Esophagus muscularis mucosa (tissue), 4 donors: Measurements from ENCODE around the gene TSLP. TPM values are rescaled to one million over a fixed set of nuclear protein-coding genes. Genes with fewer than 3 reads are reported as not detected.

Experiments used
- DNase-seq: peaks from one replicate; pipeline ENCODE4 v3.0.0-alpha.2; 2017; ENCODE audit errors: extremely low spot score
- H3K27ac ChIP-seq, 4 donors: fragments of 200-600 bp; sonication (generic); replicated peaks in 1 of 4; 1 replicate in 3 of 4; 2 replicates in 1 of 4; pipeline ENCODE4 v1.5.1; 2016 to 2019; ENCODE audit warnings: mild to moderate bottlenecking in 1 of 4
- H3K27me3 ChIP-seq, 4 donors: fragments of 200-600 bp; sonication (generic); one replicate each; pipeline versions ENCODE4 v1.5.1 to v1.6.0; 2016 to 2019
- H3K36me3 ChIP-seq, 4 donors: fragments of 200-600 bp; sonication (generic); one replicate each; pipeline ENCODE4 v1.5.1; 2016 to 2019
- H3K4me1 ChIP-seq, 4 donors: fragments of 200-600 bp; sonication (generic); one replicate each; pipeline ENCODE4 v1.5.1; 2016 to 2019
- H3K4me3 ChIP-seq, 4 donors: fragments of 200-600 bp; sonication (generic); 1 replicate in 2 of 4; 2 replicates in 2 of 4; pipeline ENCODE4 v1.5.1; 2016 to 2019; ENCODE audit warnings: mild to moderate bottlenecking in 4 of 4, moderate library complexity in 1 of 4
- H3K9me3 ChIP-seq, 4 donors: fragments of 200-600 bp; sonication (generic); 1 replicate in 3 of 4; 2 replicates in 1 of 4; pipeline ENCODE4 v1.5.1; 2016 to 2019
- CTCF ChIP-seq, 3 experiments: fragments of 200-600 bp in 2 of 3; fragments of 450-650 bp in 1 of 3; sonication (generic) in 2 of 3; IDR thresholded peaks; one replicate each; pipeline ENCODE4 v1.5.1; 2017 to 2019; ENCODE audit warnings: antibody characterized with exemption in 3 of 3, mild to moderate bottlenecking in 2 of 3, moderate library complexity in 1 of 3
- EP300 ChIP-seq: sonication (generic); formaldehyde crosslinking; IDR thresholded peaks from one replicate; pipeline ENCODE4 v1.6.1; 2017; ENCODE audit warnings: antibody characterized with exemption
- POLR2A ChIP-seq: fragments of 450-650 bp; IDR thresholded peaks from one replicate; pipeline ENCODE4 v1.6.1; 2017; ENCODE audit warnings: antibody characterized with exemption, moderate library complexity, mild to moderate bottlenecking, low read depth
- POLR2AphosphoS5 ChIP-seq, 2 donors: sonication (generic); formaldehyde crosslinking; IDR thresholded peaks; one replicate each; pipeline ENCODE4 v1.6.1; 2017; ENCODE audit warnings: antibody characterized with exemption in 2 of 2
- WGBS: methylation state at CpG from one replicate; pipeline ENCODE4 v1.1.5; 2018; 5-methylcytosine and 5-hydroxymethylcytosine counted together
- intact Hi-C: fragments of 100-400 bp; cut with DNase I; formaldehyde crosslinking; loops from one replicate; pipeline ENCODE4 v1.15.1; 2023
- total RNA-seq, 4 donors: library from RNA; depleted of rRNA; stranded (reverse); fragments of >200 nt; gene quantifications; one replicate each; pipeline versions ENCODE4 v1.1.0 to v1.2.1, GENCODE V29; 2016

Gene TSLP
- total RNA-seq, 4 donors from 2014 or later = 0.83 to 2.9 (median 1.6) TPM

DNA sequence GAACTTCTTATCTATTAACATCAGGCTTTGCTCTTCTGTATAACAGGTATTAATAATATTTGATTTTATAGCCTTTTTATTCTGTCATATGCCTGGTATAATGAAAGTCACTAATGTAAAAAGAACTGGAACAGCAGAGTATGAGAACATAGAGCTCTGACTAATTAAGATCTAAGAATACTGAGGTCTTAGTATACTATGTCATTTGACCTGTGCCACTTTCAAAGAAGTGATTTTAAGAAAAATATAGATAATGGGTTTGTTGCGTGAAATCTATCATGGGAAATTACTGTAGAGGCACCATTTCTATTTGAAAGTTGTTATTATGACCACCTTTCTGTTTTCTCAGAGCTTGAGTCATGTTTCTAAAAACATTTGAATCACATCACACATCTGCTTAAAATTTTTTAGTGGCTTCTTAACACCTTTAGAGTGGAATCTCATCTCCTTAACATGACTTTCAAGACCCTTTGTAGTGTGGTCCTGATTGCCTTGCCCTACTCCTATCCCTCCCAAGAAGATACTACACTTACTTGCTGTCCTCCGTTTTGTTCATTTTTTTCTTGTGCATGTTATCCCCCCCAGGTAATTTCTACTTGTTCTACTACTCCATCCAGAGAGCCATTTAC lies 34.9 kb downstream of the TSLP start:
- Histone ChIP-seq H3K36me3 (peaks cover 53 to 100% (median 80%) of the 10 kb centered on the region in 4 donors), H3K9me3 (no peaks in the 10 kb centered on the region), H3K4me1 (no peaks in the 10 kb centered on the region), H3K4me3 (no peak overlapping the region), H3K27me3 (no peaks in the 10 kb centered on the region), H3K27ac (no peak overlapping the region)
- no peak for DNase-seq
- 88% methylated on average over 2 of the region's 2 CpGs for WGBS
- TF ChIP-seq CTCF (IDR thresholded peaks at IDR 0.05) (no peak), POLR2A (no peak), POLR2AphosphoS5 (IDR thresholded peaks at IDR 0.05) (no peak), EP300 (no peak)
- intact Hi-C loops = no loop called here

DNA sequence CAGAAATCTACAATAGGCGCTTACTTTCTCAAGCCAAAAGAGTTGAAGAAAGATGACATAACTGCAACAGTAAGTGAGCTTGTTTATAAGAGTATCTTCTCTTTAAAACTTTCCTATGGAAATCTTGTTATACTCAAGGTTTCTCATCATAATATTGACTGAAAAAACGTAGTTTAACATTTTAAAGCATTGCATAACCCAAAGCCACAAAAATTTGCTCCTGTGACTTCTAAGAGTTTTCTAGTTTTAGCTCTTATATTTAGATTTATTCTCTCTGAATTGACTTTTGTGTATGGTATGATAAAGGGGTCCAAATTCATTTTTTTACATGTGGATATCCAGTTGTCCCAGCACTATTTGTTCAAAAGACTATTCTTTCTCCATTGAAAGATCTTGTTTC lies 35.9 kb downstream of the TSLP start:
- Histone ChIP-seq H3K4me3 (no peak overlapping the region), H3K36me3 (peaks cover 52 to 100% (median 79%) of the 10 kb centered on the region in 4 donors), H3K4me1 (no peaks in the 10 kb centered on the region), H3K27ac (no peak overlapping the region), H3K27me3 (no peaks in the 10 kb centered on the region), H3K9me3 (no peaks in the 10 kb centered on the region)
- 92% methylated on average over 2 of the region's 2 CpGs for WGBS
- no peak for DNase-seq
- intact Hi-C loops = no loop called here
- TF ChIP-seq EP300 (no peak), POLR2AphosphoS5 (IDR thresholded peaks at IDR 0.05) (no peak), POLR2A (no peak), CTCF (IDR thresholded peaks at IDR 0.05) (no peak)

GRCh38 chr5:111111956-111112355 lies 40.4 kb downstream of the TSLP start:
- DNase-seq = no peak
- Histone ChIP-seq H3K27me3 (no peaks in the 10 kb centered on the region), H3K4me1 (no peaks in the 10 kb centered on the region), H3K36me3 (peaks cover 22 to 88% (median 64%) of the 10 kb centered on the region in 4 donors), H3K27ac (no peak overlapping the region), H3K4me3 (no peak overlapping the region), H3K9me3 (no peaks in the 10 kb centered on the region)
- no peak for TF ChIP-seq POLR2A
- no peak for TF ChIP-seq POLR2AphosphoS5 (IDR thresholded peaks at IDR 0.05)
- no peak for TF ChIP-seq CTCF (IDR thresholded peaks at IDR 0.05)
- no peak for TF ChIP-seq EP300
- WGBS = 86% methylated on average over 3 of the region's 3 CpGs
- intact Hi-C loops = no loop called here

DNA sequence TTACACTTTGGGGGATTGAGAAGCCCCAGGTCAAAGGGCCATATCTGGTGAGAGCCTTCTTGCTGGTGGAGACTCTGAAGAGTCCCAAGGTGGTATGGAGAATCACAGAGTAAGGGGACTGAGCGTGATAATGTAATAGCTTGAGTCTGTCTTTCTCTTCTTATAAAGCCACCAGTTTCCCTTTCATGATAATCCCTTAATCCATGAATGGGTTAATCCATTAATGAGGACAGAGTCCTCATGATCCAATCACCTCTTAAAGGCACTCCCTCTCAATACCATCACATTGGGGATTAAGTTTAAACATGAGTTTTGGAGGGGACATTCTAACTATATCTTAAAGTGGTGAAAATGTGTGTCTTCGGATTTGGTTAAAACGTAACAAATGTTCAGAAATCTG lies 42.2 kb downstream of the TSLP start:
- 93% methylated on average over 3 of the region's 3 CpGs for WGBS
- intact Hi-C loops = no loop called here
- H3K36me3 ChIP-seq = peaks cover 22 to 87% (median 59%) of the 10 kb centered on the region in 4 donors

More for the DNA sequence above, 42.2 kb downstream of the TSLP start:
- TF ChIP-seq POLR2A = no peak
- no peak for TF ChIP-seq EP300
- TF ChIP-seq POLR2AphosphoS5 (IDR thresholded peaks at IDR 0.05) = no peak
- TF ChIP-seq CTCF (IDR thresholded peaks at IDR 0.05) = no peak
- Histone ChIP-seq H3K4me3 (no peak overlapping the region), H3K27ac (no peak overlapping the region), H3K27me3 (no peaks in the 10 kb centered on the region), H3K4me1 (no peaks in the 10 kb centered on the region), H3K9me3 (no peaks in the 10 kb centered on the region)
- no peak for DNase-seq
